ENCODE measurements around the gene MTMR3. TPM values are rescaled to one million over a fixed set of nuclear protein-coding genes. Genes with fewer than 3 reads are reported as not detected.

The MTMR3 gene
- total RNA-seq, 1 experiment from 2014 or later: 16.7 TPM

- DNase-seq (ENCODE audit: low read depth): no peak
These were observed 144.2 kb downstream of the MTMR3 start for GRCh38 chr22:30027169-30027568.

GRCh38 chr22:30027791-30028190 lies 144.8 kb downstream of the MTMR3 start:
- no peak for DNase-seq (ENCODE audit: low read depth)

- DNase-seq (ENCODE audit: low read depth): no peak
These were observed 145.8 kb downstream of the MTMR3 start for GRCh38 chr22:30028731-30029130.

GRCh38 chr22:30029512-30029911 lies 146.5 kb downstream of the MTMR3 start:
- DNase-seq (ENCODE audit: low read depth): no peak

- DNase-seq (ENCODE audit: low read depth): no peak
These were observed 147.4 kb downstream of the MTMR3 start for GRCh38 chr22:30030329-30030728.

- no peak for DNase-seq (ENCODE audit: low read depth)
These were observed 148.4 kb downstream of the MTMR3 start for GRCh38 chr22:30031328-30031727.

- no peak for DNase-seq (ENCODE audit: low read depth)
These were observed 148.9 kb downstream of the MTMR3 start for GRCh38 chr22:30031764-30032455.

- DNase-seq (ENCODE audit: low read depth): no peak
These were observed 150.2 kb downstream of the MTMR3 start for GRCh38 chr22:30033137-30033536.

- no peak for DNase-seq (ENCODE audit: low read depth)
These were observed 150.9 kb downstream of the MTMR3 start for GRCh38 chr22:30033901-30034300.

GRCh38 chr22:30036656-30037055 lies 153.7 kb downstream of the MTMR3 start:
- DNase-seq (ENCODE audit: low read depth): peak; percentile 32

- DNase-seq (ENCODE audit: low read depth): peak; percentile 26
These were observed 155.2 kb downstream of the MTMR3 start for GRCh38 chr22:30038219-30038618.

- no peak for DNase-seq (ENCODE audit: low read depth)
These were observed 157.7 kb downstream of the MTMR3 start for GRCh38 chr22:30040499-30041260.

- DNase-seq (ENCODE audit: low read depth): no peak
These were observed 158.5 kb downstream of the MTMR3 start for GRCh38 chr22:30041475-30041874.

- no peak for DNase-seq (ENCODE audit: low read depth)
These were observed 158.9 kb downstream of the MTMR3 start for GRCh38 chr22:30041881-30042280.

- no peak for DNase-seq (ENCODE audit: low read depth)
These were observed 160.2 kb downstream of the MTMR3 start for GRCh38 chr22:30043161-30043560.

GRCh38 chr22:30044369-30044768 lies 161.4 kb downstream of the MTMR3 start:
- peak; percentile 83 for DNase-seq (ENCODE audit: low read depth)

GRCh38 chr22:30044881-30045493 lies 162.0 kb downstream of the MTMR3 start:
- no peak for DNase-seq (ENCODE audit: low read depth)

- DNase-seq (ENCODE audit: low read depth): no peak
These were observed 162.5 kb downstream of the MTMR3 start for GRCh38 chr22:30045494-30045887.

- no peak for DNase-seq (ENCODE audit: low read depth)
These were observed 163.1 kb downstream of the MTMR3 start for GRCh38 chr22:30045901-30046715.

- no peak for DNase-seq (ENCODE audit: low read depth)
These were observed 163.9 kb downstream of the MTMR3 start for GRCh38 chr22:30046716-30047363.

GRCh38 chr22:30047364-30047738 lies 164.4 kb downstream of the MTMR3 start:
- peak; percentile 22 for DNase-seq (ENCODE audit: low read depth)

GRCh38 chr22:30048681-30049080 lies 165.7 kb downstream of the MTMR3 start:
- no peak for DNase-seq (ENCODE audit: low read depth)
